ENCODE measurements around the gene GAS7.

The GAS7 gene

GRCh38 chr17:9868552-9868951, 329.9 kb downstream of the GAS7 start:
- no peak for DNase-seq

GRCh38 chr17:9865586-9865985, 332.8 kb downstream of the GAS7 start:
- DNase-seq = no peak

- DNase-seq = no peak
Observed at GRCh38 chr17:9862949-9863348, 335.5 kb downstream of the GAS7 start.

- DNase-seq = no peak
Observed at GRCh38 chr17:9862220-9862619, 336.2 kb downstream of the GAS7 start.

GRCh38 chr17:9860851-9861250, 337.6 kb downstream of the GAS7 start:
- DNase-seq = no peak

All from NCI-H1436 (cell line).